Adrenal gland (tissue), 5 donors: ENCODE measurements around the gene GRIP1.

ENCODE experiments used
- POLR2A ChIP-seq, 2 donors: fragments of 450-650 bp; IDR thresholded peaks; one replicate each; pipeline ENCODE4 v1.6.1; 2017; ENCODE audit warnings: antibody characterized with exemption in 2 of 2, mild to moderate bottlenecking in 2 of 2, moderate library complexity in 1 of 2
- TF ChIP-seq, protein P1 (sequence below), 6 experiments: fragments of 450-650 bp in 4 of 6; fragments of 200-600 bp in 2 of 6; sonication (generic) in 1 of 6; IDR thresholded peaks; 1 replicate in 5 of 6; 2 replicates in 1 of 6; pipeline versions ENCODE4 v1.5.1 to v1.8.0; 2016 to 2021; ENCODE audit warnings: antibody characterized with exemption in 6 of 6, mild to moderate bottlenecking in 2 of 6, moderate library complexity in 1 of 6
- donor health status: DM: no; HTN: no; CAD: no.

DNA sequence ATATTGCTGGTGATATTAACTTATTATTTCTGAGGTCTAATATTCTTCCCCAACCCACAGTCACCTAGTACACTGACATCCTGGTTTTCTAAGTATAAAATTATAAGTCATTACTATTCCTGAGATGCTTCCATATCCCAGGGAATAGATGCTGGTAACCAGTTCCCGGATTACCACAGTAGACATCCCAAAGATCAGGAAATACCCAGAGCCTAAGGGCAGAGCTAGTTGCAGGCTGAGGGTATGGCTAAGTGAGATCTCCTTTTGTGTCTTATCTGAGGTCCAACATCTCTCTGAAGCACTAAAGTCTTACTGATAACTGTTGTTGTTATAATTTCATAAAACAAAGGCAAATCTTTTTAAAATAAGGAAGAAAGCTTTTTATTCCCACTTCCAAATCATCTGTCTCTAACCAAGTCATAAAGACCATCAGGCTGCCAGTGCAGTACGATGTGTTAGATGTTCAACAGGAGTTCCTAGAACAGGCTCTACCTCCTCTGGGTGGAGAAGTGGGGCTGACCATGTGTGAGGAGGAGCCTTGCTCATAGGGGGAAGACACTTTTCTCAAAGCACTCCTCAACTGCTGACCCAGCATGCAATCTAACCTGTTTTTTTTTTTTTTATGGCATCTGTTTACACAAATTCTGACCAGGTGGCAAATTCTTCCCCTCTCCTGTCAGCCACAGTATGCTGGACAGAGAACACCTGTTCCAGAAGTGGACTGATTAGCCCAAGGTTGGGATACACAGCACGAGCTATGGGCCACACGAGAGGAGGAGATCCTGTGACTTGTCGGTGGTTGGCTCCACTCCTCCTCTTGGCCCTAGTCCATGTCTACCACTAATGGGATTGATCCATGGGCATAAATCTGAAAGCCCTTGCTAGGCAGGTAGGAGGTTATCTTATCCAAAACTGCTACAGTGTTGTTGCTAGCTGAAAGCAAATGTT is 16.1 kb upstream of the GRIP1 start:
- no peak for TF ChIP-seq POLR2A (IDR thresholded peaks at IDR 0.05)
- TF ChIP-seq, protein P1, sequence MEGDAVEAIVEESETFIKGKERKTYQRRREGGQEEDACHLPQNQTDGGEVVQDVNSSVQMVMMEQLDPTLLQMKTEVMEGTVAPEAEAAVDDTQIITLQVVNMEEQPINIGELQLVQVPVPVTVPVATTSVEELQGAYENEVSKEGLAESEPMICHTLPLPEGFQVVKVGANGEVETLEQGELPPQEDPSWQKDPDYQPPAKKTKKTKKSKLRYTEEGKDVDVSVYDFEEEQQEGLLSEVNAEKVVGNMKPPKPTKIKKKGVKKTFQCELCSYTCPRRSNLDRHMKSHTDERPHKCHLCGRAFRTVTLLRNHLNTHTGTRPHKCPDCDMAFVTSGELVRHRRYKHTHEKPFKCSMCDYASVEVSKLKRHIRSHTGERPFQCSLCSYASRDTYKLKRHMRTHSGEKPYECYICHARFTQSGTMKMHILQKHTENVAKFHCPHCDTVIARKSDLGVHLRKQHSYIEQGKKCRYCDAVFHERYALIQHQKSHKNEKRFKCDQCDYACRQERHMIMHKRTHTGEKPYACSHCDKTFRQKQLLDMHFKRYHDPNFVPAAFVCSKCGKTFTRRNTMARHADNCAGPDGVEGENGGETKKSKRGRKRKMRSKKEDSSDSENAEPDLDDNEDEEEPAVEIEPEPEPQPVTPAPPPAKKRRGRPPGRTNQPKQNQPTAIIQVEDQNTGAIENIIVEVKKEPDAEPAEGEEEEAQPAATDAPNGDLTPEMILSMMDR (IDR thresholded peaks at IDR 0.05), result no peak
